ENCODE results near the gene STKLD1. TPM values are rescaled to one million over a fixed set of nuclear protein-coding genes. Genes with fewer than 3 reads are reported as not detected.

The STKLD1 gene
- total RNA-seq, 1 donor from 2014 or later = 0.39 TPM

GRCh38 chr9:133359399-133360175 is 16.6 kb upstream of the STKLD1 start:
- intact Hi-C loops (cut with micrococcal nuclease) = loop anchor here (5.0 kb wide), 1 partner anchor 1007 kb away; the partner anchor contains the start of gene SETX

GRCh38 chr9:133360400-133361393 is 15.5 kb upstream of the STKLD1 start:
- intact Hi-C loops (cut with micrococcal nuclease) = no loop called here

- intact Hi-C loops (cut with micrococcal nuclease) = no loop called here
Observed at GRCh38 chr9:133361507-133362092, 14.6 kb upstream of the STKLD1 start.

- intact Hi-C loops (cut with micrococcal nuclease) = no loop called here
Observed at GRCh38 chr9:133362359-133363044, 13.7 kb upstream of the STKLD1 start.

- intact Hi-C loops (cut with micrococcal nuclease) = no loop called here
Observed at GRCh38 chr9:133366435-133366834, 9.7 kb upstream of the STKLD1 start.

GRCh38 chr9:133367221-133367620 is 8.9 kb upstream of the STKLD1 start:
- intact Hi-C loops (cut with micrococcal nuclease) = no loop called here

- intact Hi-C loops (cut with micrococcal nuclease) = no loop called here
Observed at GRCh38 chr9:133367778-133368177, 8.4 kb upstream of the STKLD1 start.

GRCh38 chr9:133368249-133368881 is 7.8 kb upstream of the STKLD1 start:
- intact Hi-C loops (cut with micrococcal nuclease) = no loop called here

- intact Hi-C loops (cut with micrococcal nuclease) = no loop called here
Observed at GRCh38 chr9:133369422-133369821, 6.7 kb upstream of the STKLD1 start.

GRCh38 chr9:133369933-133370332 is 6.2 kb upstream of the STKLD1 start:
- intact Hi-C loops (cut with micrococcal nuclease) = loop anchor here (2.0 to 10.0 kb wide), 3 partner anchors 249 to 965 kb away; partner anchors contain the start of genes BRD3, RALGDS and TTF1

GRCh38 chr9:133370685-133371084 is 5.5 kb upstream of the STKLD1 start:
- intact Hi-C loops (cut with micrococcal nuclease) = loop anchor here (1.0 to 10.0 kb wide), 8 partner anchors 14 to 966 kb away; partner anchors contain the start of genes BRD3, CACFD1, MED22 and RALGDS

GRCh38 chr9:133371261-133371711 is 4.9 kb upstream of the STKLD1 start:
- intact Hi-C loops (cut with micrococcal nuclease) = loop anchor here (1.0 to 10.0 kb wide), 8 partner anchors 15 to 966 kb away; partner anchors contain the start of genes BRD3, CACFD1, MED22 and RALGDS

- intact Hi-C loops (cut with micrococcal nuclease) = loop anchor here (10.0 kb wide), 2 partner anchors 693 to 967 kb away; partner anchors contain the start of genes BRD3 and TTF1
Observed at GRCh38 chr9:133372144-133372543, 4.0 kb upstream of the STKLD1 start.

- intact Hi-C loops (cut with micrococcal nuclease) = loop anchor here (10.0 kb wide), 2 partner anchors 690 to 970 kb away; partner anchors contain the start of genes BRD3 and TTF1
Observed at GRCh38 chr9:133374612-133375115, 1.5 kb upstream of the STKLD1 start.

GRCh38 chr9:133375116-133375723 is 946 bp upstream of the STKLD1 start:
- intact Hi-C loops (cut with micrococcal nuclease) = loop anchor here (10.0 kb wide), 2 partner anchors 690 to 970 kb away; partner anchors contain the start of genes BRD3 and TTF1

- intact Hi-C loops (cut with micrococcal nuclease) = loop anchor here (10.0 kb wide), 2 partner anchors 688 to 972 kb away; partner anchors contain the start of genes BRD3 and TTF1
Observed at GRCh38 chr9:133377280-133377679, 1.1 kb downstream of the STKLD1 start.

- intact Hi-C loops (cut with micrococcal nuclease) = loop anchor here (10.0 kb wide), 2 partner anchors 687 to 973 kb away; partner anchors contain the start of genes BRD3 and TTF1
Observed at GRCh38 chr9:133377721-133378216, 1.6 kb downstream of the STKLD1 start.

GRCh38 chr9:133378408-133378962 is 2.3 kb downstream of the STKLD1 start:
- intact Hi-C loops (cut with micrococcal nuclease) = loop anchor here (10.0 kb wide), 2 partner anchors 686 to 974 kb away; partner anchors contain the start of genes BRD3 and TTF1

Measured in T-helper 1 cell treated with Interleukin-12 subunit alpha and Interleukin-12 subunit beta and Interleukin-4 antibody, amounts not matched to agents 30 ng/mL and 1 ng/mL, for 36 hours (primary cell).